ENCODE results near the gene CD70. TPM values are rescaled to one million over a fixed set of nuclear protein-coding genes. Genes with fewer than 3 reads are reported as not detected.
"Not testable (repeated sequence)": the region's sequence is repeated elsewhere in the genome, so short reads cannot be mapped to it uniquely, and the experiment has no call there.

Gene CD70
- total RNA-seq, 1 donor from 2014 or later, result 75.9 TPM

DNA sequence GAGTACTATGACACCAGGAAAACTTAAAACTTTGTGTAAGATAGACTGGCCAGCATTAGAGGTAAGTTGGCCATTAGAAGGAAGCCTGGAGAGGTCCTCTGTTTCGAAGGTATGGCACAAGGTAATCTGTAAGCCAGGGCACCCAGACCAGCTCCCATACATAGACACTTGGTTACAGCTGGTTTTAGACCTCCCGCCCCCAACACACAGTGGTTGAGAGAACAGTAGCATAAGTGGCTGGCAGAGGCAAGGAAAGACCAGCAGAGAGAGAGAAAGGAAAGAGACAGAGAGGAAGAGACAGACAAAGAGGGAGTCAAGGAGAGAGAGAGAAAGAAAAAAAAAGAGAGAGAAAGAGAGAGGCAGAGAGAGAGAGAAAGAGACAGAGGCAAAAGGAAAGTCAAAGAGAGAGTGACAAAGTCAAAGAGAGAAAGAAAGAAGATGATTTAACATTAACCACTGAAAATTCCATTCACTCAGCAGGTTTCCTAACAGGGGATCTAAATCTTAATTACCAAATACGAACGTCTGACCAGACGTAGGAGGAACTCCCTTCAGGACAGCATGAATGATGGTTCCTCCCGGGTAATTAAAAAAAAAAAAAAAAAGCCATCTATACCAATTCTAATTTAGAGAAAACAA, 7.4 kb upstream of the CD70 start:
- intact Hi-C loops (cut with micrococcal nuclease), result not testable (repeated sequence)

DNA sequence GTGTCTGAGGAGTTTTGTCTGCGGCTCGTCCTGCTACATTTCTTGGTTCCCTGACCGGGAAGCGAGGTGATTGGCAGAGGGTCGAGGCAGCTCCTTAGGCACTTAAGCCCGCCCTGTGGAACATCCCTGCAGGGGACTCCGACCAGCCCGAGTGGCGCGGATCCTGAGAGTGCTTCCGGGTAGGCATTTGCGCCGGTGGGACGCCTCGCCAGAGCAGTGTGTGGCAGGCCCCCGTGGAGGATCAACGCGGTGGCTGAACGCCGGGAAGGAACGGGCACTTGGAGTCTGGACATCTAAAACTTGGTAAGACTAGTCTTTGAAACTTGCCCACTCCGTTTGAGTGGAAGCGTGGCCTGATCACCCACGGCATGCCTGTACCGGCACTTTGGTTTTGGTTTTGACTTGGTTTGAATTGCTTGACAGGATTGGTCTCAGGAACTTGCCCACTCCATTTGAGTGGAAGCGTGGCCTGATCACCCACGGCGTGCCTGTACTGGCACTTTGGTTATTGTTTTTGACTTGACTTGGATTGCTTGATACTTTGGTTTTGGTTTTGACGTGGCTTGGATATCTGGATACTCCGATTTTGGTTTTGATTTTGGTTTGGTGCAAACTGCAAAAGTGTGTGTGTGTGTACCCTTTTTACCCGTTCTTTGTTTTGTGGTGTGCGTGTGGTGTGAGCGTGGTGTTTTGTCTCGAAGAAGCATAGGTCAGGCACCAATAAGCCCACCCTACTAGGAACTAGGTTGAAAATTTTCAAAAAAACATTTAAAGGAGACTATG, 6.7 kb upstream of the CD70 start:
- intact Hi-C loops (cut with micrococcal nuclease), result not testable (repeated sequence)

- intact Hi-C loops (cut with micrococcal nuclease), result no loop called here
These were observed 5.7 kb upstream of the CD70 start for GRCh38 chr19:6596621-6597020.

- intact Hi-C loops (cut with micrococcal nuclease), result no loop called here
These were observed 2.9 kb upstream of the CD70 start for GRCh38 chr19:6593651-6594416.

GRCh38 chr19:6590258-6590826, 608 bp downstream of the CD70 start:
- intact Hi-C loops (cut with micrococcal nuclease), result loop anchor here (1.0 to 2.0 kb wide), 5 partner anchors 14 to 272 kb away; partner anchors contain the start of genes GPR108 and SH2D3A

DNA sequence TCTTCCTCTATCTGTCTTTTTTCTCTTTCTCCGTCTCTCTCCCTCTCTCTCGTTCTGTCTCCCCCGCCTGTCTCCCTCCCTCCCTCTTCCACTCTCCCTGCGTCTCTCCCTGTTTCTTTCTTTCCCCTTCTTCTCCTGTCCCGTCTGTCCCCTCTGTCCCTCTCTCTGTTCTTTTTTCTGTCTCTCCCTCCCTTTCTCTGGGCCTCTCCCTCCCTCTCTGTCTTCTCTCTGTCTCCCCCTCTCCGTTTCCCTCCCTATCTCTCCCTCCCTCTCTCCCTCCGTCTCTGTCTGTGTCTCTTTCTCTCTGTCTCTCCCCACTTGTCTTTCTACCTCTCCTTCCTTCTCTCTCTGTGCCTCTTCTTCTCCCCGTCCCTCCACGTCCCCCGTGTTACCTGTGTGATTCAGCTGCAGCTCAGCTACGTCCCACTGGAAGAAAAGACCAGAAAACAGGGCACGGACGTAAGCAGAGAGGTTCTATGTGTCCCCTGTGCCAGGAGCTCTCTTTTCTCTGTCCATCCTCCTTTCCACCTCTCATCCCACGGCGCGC, 1.2 kb downstream of the CD70 start:
- intact Hi-C loops (cut with micrococcal nuclease), result loop anchor here (1.0 to 2.0 kb wide), 5 partner anchors 15 to 273 kb away; partner anchors contain the start of genes GPR108 and SH2D3A

DNA sequence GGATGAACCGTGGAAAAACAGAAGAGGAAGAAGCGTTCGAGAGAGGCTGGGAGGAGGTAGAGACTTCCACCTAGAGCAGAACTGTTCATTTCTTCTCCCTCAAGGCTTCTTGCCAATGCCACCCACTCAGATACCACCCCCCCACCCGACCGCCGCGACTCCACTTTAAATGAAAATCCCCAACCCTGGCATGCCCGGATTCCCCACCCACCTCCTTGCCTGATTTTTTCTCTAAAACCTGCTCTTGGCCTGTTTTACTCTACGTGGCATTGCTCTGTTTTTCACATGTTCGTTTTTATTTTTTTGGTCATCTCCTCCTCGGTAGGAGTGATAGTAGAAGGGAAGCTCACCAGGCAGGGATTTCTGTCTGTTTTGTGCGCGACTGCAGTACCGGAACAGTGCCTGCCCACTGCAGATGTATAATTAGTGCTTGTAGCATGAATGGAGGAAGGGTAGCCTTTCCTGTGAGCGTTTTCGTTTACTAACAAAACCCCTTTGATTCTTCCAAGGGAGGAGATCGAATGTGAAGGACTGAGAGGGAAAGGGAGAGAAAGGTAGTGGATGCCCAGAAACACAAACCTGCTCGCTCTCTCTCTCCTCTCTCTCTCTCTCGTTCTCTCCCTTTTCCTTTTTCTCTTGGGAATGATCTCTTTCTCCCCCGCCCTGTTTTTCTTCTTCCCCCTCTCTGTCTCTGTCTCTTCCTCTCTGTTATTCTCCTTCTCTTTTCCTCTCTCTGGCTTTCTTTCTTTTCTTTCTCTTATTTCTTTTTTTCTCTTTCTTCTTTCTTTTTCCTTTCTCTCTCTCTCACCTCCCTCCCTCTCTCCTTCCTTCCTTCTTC, 2.2 kb downstream of the CD70 start:
- intact Hi-C loops (cut with micrococcal nuclease), result no loop called here

DNA sequence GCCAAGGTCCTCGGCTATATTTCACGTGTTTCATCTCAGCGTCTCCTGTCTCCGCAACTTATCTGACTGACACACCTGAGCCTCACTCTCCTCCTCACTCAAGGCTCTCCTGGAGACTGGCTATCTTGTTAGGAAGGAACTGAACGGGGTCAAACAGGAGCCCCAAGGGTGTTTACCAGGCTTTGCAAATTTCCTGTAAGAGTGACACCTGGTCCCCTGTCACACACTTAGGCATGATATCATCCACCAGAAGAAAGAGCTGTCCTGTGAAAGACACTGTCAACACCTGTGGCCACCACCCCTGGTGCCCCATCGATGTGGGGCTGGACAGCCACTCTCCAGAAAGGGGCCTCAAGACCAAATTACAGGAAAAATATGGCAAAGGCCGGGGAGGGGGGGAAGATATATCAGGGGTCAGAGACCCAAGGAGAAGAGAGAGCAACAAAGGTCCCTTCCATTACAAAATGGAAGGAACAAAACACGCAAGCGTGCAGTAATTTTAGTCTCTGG, 2.9 kb downstream of the CD70 start:
- intact Hi-C loops (cut with micrococcal nuclease), result no loop called here

GRCh38 chr19:6587093-6587820, 3.7 kb downstream of the CD70 start:
- intact Hi-C loops (cut with micrococcal nuclease), result no loop called here

GRCh38 chr19:6586726-6587092, 4.2 kb downstream of the CD70 start:
- intact Hi-C loops (cut with micrococcal nuclease), result no loop called here

- intact Hi-C loops (cut with micrococcal nuclease), result no loop called here
These were observed 4.9 kb downstream of the CD70 start for GRCh38 chr19:6586056-6586455.

GRCh38 chr19:6582515-6583484, 8.2 kb downstream of the CD70 start:
- intact Hi-C loops (cut with micrococcal nuclease), result not testable (repeated sequence)

DNA sequence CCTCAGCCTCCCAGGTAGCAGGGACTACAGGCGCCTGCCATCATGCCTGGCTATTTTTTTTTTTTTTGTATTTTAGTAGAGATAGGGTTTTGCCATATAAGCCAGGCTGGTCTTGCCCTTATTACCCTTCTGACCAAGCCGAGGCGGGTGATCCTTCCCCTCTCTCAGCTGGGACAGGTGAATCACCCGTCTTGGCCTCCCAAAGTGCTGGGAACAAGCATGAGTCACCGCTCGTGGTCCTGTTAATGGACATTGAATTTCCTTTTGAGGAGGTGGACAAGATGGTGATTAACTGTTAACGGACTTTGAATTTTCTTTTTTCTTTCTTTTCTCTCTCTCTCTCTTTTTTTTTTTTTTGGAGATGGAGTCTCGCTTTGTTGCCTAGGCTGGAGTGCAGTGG, 10.6 kb downstream of the CD70 start:
- intact Hi-C loops (cut with micrococcal nuclease), result no loop called here

GRCh38 chr19:6579450-6580178, 11.3 kb downstream of the CD70 start:
- intact Hi-C loops (cut with micrococcal nuclease), result no loop called here

- intact Hi-C loops (cut with micrococcal nuclease), result no loop called here
These were observed 13.3 kb downstream of the CD70 start for GRCh38 chr19:6577476-6578125.

- intact Hi-C loops (cut with micrococcal nuclease), result no loop called here
These were observed 14.0 kb downstream of the CD70 start for GRCh38 chr19:6576869-6577475.

GRCh38 chr19:6573350-6573749, 17.6 kb downstream of the CD70 start:
- intact Hi-C loops (cut with micrococcal nuclease), result no loop called here

Measured in T-helper 1 cell treated with Interleukin-12 subunit alpha and Interleukin-12 subunit beta and Interleukin-4 antibody, amounts not matched to agents 30 ng/mL and 1 ng/mL, for 36 hours (primary cell).